HepG2 (cell line): ENCODE results near the gene BANP. TPM values are rescaled to one million over a fixed set of nuclear protein-coding genes. Genes with fewer than 3 reads are reported as not detected.

Experiments
- BORCS8-MEF2B ChIP-seq: sonication (generic); formaldehyde crosslinking; IDR thresholded peaks from 2 replicates; pipeline ENCODE4 v1.8.0; 2022; ENCODE audit warnings: mild to moderate bottlenecking, missing genetic modification reagents
- EP300 ChIP-seq, 3 experiments: sonication (generic) in 1 of 3; formaldehyde crosslinking in 1 of 3; IDR thresholded peaks; 2 replicates each; pipeline versions ENCODE4 v1.5.1 to v1.6.1; 2011 to 2020; ENCODE audit warnings: low read depth in 2 of 3, low read length in 2 of 3, borderline replicate concordance in 1 of 3, improper control_type of control experiment in 1 of 3, mild to moderate bottlenecking in 1 of 3, missing genetic modification reagents in 1 of 3, moderate library complexity in 1 of 3
- GPN1 ChIP-seq: sonication (generic); formaldehyde crosslinking; IDR thresholded peaks from 2 replicates; pipeline ENCODE4 v1.5.1; 2020; ENCODE audit warnings: missing genetic modification reagents, borderline replicate concordance
- MAX ChIP-seq: IDR thresholded peaks from 2 replicates; pipeline ENCODE4 v1.6.1; 2012; ENCODE audit warnings: inconsistent platforms
- MEIS2 ChIP-seq: sonication (generic); formaldehyde crosslinking; IDR thresholded peaks from 2 replicates; pipeline ENCODE4 v1.9.0; 2021; ENCODE audit warnings: mild to moderate bottlenecking, missing genetic modification reagents
- MNT ChIP-seq: fragments of 450-650 bp; IDR thresholded peaks from 2 replicates; pipeline ENCODE4 v1.6.1; 2016
- NCOA2 ChIP-seq: sonication (generic); formaldehyde crosslinking; IDR thresholded peaks from 2 replicates; pipeline ENCODE4 v1.8.0; 2022; ENCODE audit warnings: inconsistent platforms
- NFIC ChIP-seq: IDR thresholded peaks from 2 replicates; pipeline ENCODE4 v1.6.1; 2012; ENCODE audit warnings: mild to moderate bottlenecking, low read length, inconsistent platforms
- POLR2G ChIP-seq: fragments of 200-400 bp; formaldehyde crosslinking; IDR thresholded peaks from 2 replicates; pipeline ENCODE4 v1.6.1; 2018; ENCODE audit warnings: mild to moderate bottlenecking, low read depth, low read length, moderate library complexity
- SAP130 ChIP-seq: IDR thresholded peaks from 2 replicates; pipeline ENCODE4 v1.6.1; 2016; ENCODE audit warnings: low read depth
- TBX2 ChIP-seq: sonication (generic); formaldehyde crosslinking; IDR thresholded peaks from 2 replicates; pipeline ENCODE4 v1.5.0; 2020; ENCODE audit warnings: missing genetic modification reagents, mild to moderate bottlenecking, borderline replicate concordance
- TP53 ChIP-seq: sonication (generic); formaldehyde crosslinking; conservative IDR thresholded peaks from 2 replicates; pipeline ENCODE4 v1.4.0; 2020; ENCODE audit warnings: missing genetic modification reagents
- USF2 ChIP-seq, 2 experiments: sonication (generic) in 1 of 2; formaldehyde crosslinking in 1 of 2; IDR thresholded peaks; 2 replicates each; pipeline versions ENCODE4 v1.5.1 to v1.6.1; 2011 to 2020; ENCODE audit warnings: borderline replicate concordance in 1 of 2, low read depth in 1 of 2, low read length in 1 of 2, mild to moderate bottlenecking in 1 of 2, missing genetic modification reagents in 1 of 2, moderate library complexity in 1 of 2
- ZBTB33 ChIP-seq: sonication (generic); formaldehyde crosslinking; IDR thresholded peaks from 2 replicates; pipeline ENCODE4 v1.4.0; 2020; ENCODE audit warnings: missing genetic modification reagents
- ZBTB39 ChIP-seq: sonication (generic); formaldehyde crosslinking; IDR thresholded peaks from 2 replicates; pipeline ENCODE4 v1.5.0; 2020; ENCODE audit warnings: missing genetic modification reagents
- ZNF275 ChIP-seq: sonication (generic); formaldehyde crosslinking; IDR thresholded peaks from 2 replicates; pipeline ENCODE4 v1.8.0; 2022; ENCODE audit warnings: missing genetic modification reagents, mild to moderate bottlenecking, inconsistent platforms, borderline replicate concordance
- ZNF337 ChIP-seq: sonication (generic); formaldehyde crosslinking; IDR thresholded peaks from 2 replicates; pipeline ENCODE4 v1.5.1; 2020; ENCODE audit warnings: missing genetic modification reagents, low read depth, mild to moderate bottlenecking, borderline replicate concordance
- ZNF33A ChIP-seq: sonication (generic); formaldehyde crosslinking; IDR thresholded peaks from 2 replicates; pipeline ENCODE4 v1.5.1; 2020; ENCODE audit warnings: missing genetic modification reagents, mild to moderate bottlenecking, moderate library complexity, borderline replicate concordance
- ZNF343 ChIP-seq: sonication (generic); formaldehyde crosslinking; IDR thresholded peaks from 2 replicates; pipeline ENCODE4 v1.4.0; 2020; ENCODE audit warnings: mild to moderate bottlenecking, missing genetic modification reagents
- polyA plus RNA-seq, 8 experiments: library from polyadenylated mRNA; depleted of rRNA in 3 of 8; stranded (reverse) in 7 of 8; unstranded in 1 of 8; fragments of >200 nt; fragmentation: Illumina TruSeq in 4 of 8; extraction: Trizol in 4 of 8; gene quantifications; 2 replicates each; pipeline versions ENCODE4 v1.2.1 to v1.2.3, GENCODE V29; 2011 to 2016; ENCODE audit warnings: low read depth in 4 of 8, missing spikeins in 1 of 8, mixed read lengths in 1 of 8; ENCODE audit not compliant: insufficient read depth in 1 of 8
- total RNA-seq, 5 experiments: library from RNA; depleted of rRNA; stranded (reverse); fragments of >200 nt; fragmentation: Illumina TruSeq; extraction: Trizol; gene quantifications; 2 replicates each; pipeline ENCODE4 v1.2.3, GENCODE V29; 2016; ENCODE audit warnings: low read depth in 1 of 5

BANP gene
- total and polyA plus RNA-seq, 2 of the 13 experiments (the other 11 are each of a cell fraction or from before 2014, with no cell fraction given) = 20.2 to 23.8 TPM

GRCh38 chr16:87948119-87948545 lies 3.1 kb upstream of the BANP start (continued):
- TF ChIP-seq ZNF275 (CRISPR knock-in tag) (no peak), SAP130 (peak; percentile 42; the same call in 1 of the 2 replicates), ZBTB33 (peak; percentile 41; the same call in 1 of the 2 replicates), MEIS2 (CRISPR knock-in tag) (0 out of 2 replicates have a peak, but pooled peaks have one; percentile 32), EP300 (IDR thresholded peaks at IDR 0.05; ENCODE audit: low read depth in 2 of 2, low read length in 2 of 2) (peak in 1 of 2 experiments; percentile 49; a peak in 1 of 4 replicates), EP300 (CRISPR knock-in tag; IDR thresholded peaks at IDR 0.05; ENCODE audit: borderline replicate concordance) (no peak), MNT (no peak), GPN1 (CRISPR knock-in tag) (no peak), NFIC (peak; percentile 41; the same call in 1 of the 2 replicates), ZNF337 (CRISPR knock-in tag) (no peak), ZNF33A (CRISPR knock-in tag) (no peak), BORCS8-MEF2B (CRISPR knock-in tag) (0 out of 2 replicates have a peak, but pooled peaks have one; percentile 23), TBX2 (CRISPR knock-in tag) (peak; percentile 66; the same call in 1 of the 2 replicates), USF2 (IDR thresholded peaks at IDR 0.05; ENCODE audit: low read depth, low read length) (no peak), USF2 (CRISPR knock-in tag; IDR thresholded peaks at IDR 0.05; ENCODE audit: borderline replicate concordance) (no peak), ZNF343 (no peak), ZBTB39 (CRISPR knock-in tag) (no peak), NCOA2 (CRISPR knock-in tag) (peak; percentile 58; the same call in 1 of the 2 replicates), TP53 (CRISPR knock-in tag) (peak; percentile 87; the same call in 1 of the 2 replicates), MAX (peak; percentile 73), POLR2G (0 out of 2 replicates have a peak, but pooled peaks have one; percentile 20)
